Tibial artery (tissue), 4 donors: ENCODE results near the gene POMT1.

Experiments
- DNase-seq, 2 donors: peaks; one replicate each; pipeline ENCODE4 v3.0.0-alpha.2; 2019
- H3K27ac ChIP-seq, 2 donors: fragments of 200-600 bp; sonication (generic) in 1 of 2; 1 replicate in 1 of 2; 2 replicates in 1 of 2; pipeline ENCODE4 v1.5.1; 2018 to 2019; ENCODE audit warnings: mild to moderate bottlenecking in 1 of 2
- H3K27me3 ChIP-seq, 2 donors: fragments of 200-600 bp; sonication (generic) in 1 of 2; one replicate each; pipeline versions ENCODE4 v1.5.1 to v1.6.0; 2016 to 2019
- H3K36me3 ChIP-seq, 3 donors: fragments of 200-600 bp; sonication (generic) in 2 of 3; one replicate each; pipeline ENCODE4 v1.5.1; 2016 to 2019; ENCODE audit warnings: mild to moderate bottlenecking in 2 of 3
- H3K4me1 ChIP-seq, 4 donors: fragments of 200-600 bp; sonication (generic) in 2 of 4; 1 replicate in 3 of 4; 2 replicates in 1 of 4; pipeline ENCODE4 v1.5.1; 2016 to 2019
- H3K4me3 ChIP-seq, 2 donors: fragments of 200-600 bp; sonication (generic) in 1 of 2; 1 replicate in 1 of 2; 2 replicates in 1 of 2; pipeline ENCODE4 v1.5.1; 2018 to 2019; ENCODE audit warnings: mild to moderate bottlenecking in 2 of 2
- H3K9me3 ChIP-seq, 3 donors: fragments of 200-600 bp; sonication (generic) in 1 of 3; one replicate each; pipeline ENCODE4 v1.5.1; 2016 to 2019
- CTCF ChIP-seq, 2 experiments: fragments of 200-600 bp in 1 of 2; fragments of 450-650 bp in 1 of 2; IDR thresholded peaks; one replicate each; pipeline ENCODE4 v1.5.1; 2017 to 2019; ENCODE audit warnings: antibody characterized with exemption in 2 of 2, mild to moderate bottlenecking in 1 of 2, moderate library complexity in 1 of 2
- intact Hi-C: fragments of 100-400 bp; cut with DNase I; formaldehyde crosslinking; loops from one replicate; pipeline ENCODE4 v1.15.0; 2023; ENCODE audit warnings: low total_unique reads

POMT1 gene

GRCh38 chr9:131523451-131524435 is 21.0 kb downstream of the POMT1 start:
- H3K4me3 ChIP-seq = no peak overlapping the region
- H3K36me3 ChIP-seq = peaks cover 81 to 100% (median 96%) of the 10 kb centered on the region in 3 donors
- no peak for TF ChIP-seq CTCF (IDR thresholded peaks at IDR 0.05)
- intact Hi-C loops = no loop called here
- H3K27me3 ChIP-seq = no peaks in the 10 kb centered on the region
- no peaks in the 10 kb centered on the region for H3K4me1 ChIP-seq
- H3K27ac ChIP-seq = no peak overlapping the region
- H3K9me3 ChIP-seq = no peaks in the 10 kb centered on the region
- DNase-seq = no peak

- intact Hi-C loops = no loop called here
- DNase-seq = no peak
- H3K36me3 ChIP-seq = peaks cover 73 to 99% (median 96%) of the 10 kb centered on the region in 3 donors
- no peaks in the 10 kb centered on the region for H3K27me3 ChIP-seq
- H3K4me3 ChIP-seq = no peak overlapping the region
- no peak overlapping the region for H3K27ac ChIP-seq
- H3K4me1 ChIP-seq = peaks cover 0 to 3% (median 2%) of the 10 kb centered on the region in 4 donors
- no peak for TF ChIP-seq CTCF (IDR thresholded peaks at IDR 0.05)
- H3K9me3 ChIP-seq = no peaks in the 10 kb centered on the region
These were observed 22.1 kb downstream of the POMT1 start for GRCh38 chr9:131524665-131525315.

- Histone ChIP-seq H3K4me3 (no peak overlapping the region), H3K27me3 (no peaks in the 10 kb centered on the region), H3K4me1 (peaks cover 0 to 10% (median 9%) of the 10 kb centered on the region in 4 donors), H3K36me3 (peaks cover 62 to 88% (median 85%) of the 10 kb centered on the region in 3 donors), H3K27ac (no peak overlapping the region), H3K9me3 (no peaks in the 10 kb centered on the region)
- DNase-seq = no peak
- no peak for TF ChIP-seq CTCF (IDR thresholded peaks at IDR 0.05)
- intact Hi-C loops = no loop called here
These were observed 23.2 kb downstream of the POMT1 start for GRCh38 chr9:131525643-131526565.

GRCh38 chr9:131528186-131528585 is 25.5 kb downstream of the POMT1 start:
- Histone ChIP-seq H3K27me3 (no peaks in the 10 kb centered on the region), H3K4me1 (peaks cover 0 to 17% (median 13%) of the 10 kb centered on the region in 4 donors), H3K27ac (no peak overlapping the region), H3K9me3 (no peaks in the 10 kb centered on the region), H3K4me3 (no peak overlapping the region), H3K36me3 (peaks cover 42 to 66% (median 65%) of the 10 kb centered on the region in 3 donors)
- intact Hi-C loops = no loop called here
- no peak for DNase-seq
- TF ChIP-seq CTCF (IDR thresholded peaks at IDR 0.05) = no peak

- intact Hi-C loops = no loop called here
- H3K9me3 ChIP-seq = no peaks in the 10 kb centered on the region
- TF ChIP-seq CTCF (IDR thresholded peaks at IDR 0.05) = no peak
- no peaks in the 10 kb centered on the region for H3K27me3 ChIP-seq
- peaks cover 0 to 17% (median 13%) of the 10 kb centered on the region in 4 donors for H3K4me1 ChIP-seq
- DNase-seq = no peak
- no peak overlapping the region for H3K27ac ChIP-seq
- H3K36me3 ChIP-seq = peaks cover 34 to 58% (median 57%) of the 10 kb centered on the region in 3 donors
- H3K4me3 ChIP-seq = no peak overlapping the region
These were observed 26.3 kb downstream of the POMT1 start for GRCh38 chr9:131528886-131529505.
